Neural progenitor cell (in vitro differentiated cells): ENCODE measurements around the gene IKBKG.

Experiments used
- EZH2 ChIP-seq: fragments of 200-600 bp; sonication (generic); IDR thresholded peaks from 2 replicates; pipeline ENCODE4 v1.6.1; 2017; ENCODE audit warnings: antibody characterized with exemption, mild to moderate bottlenecking, moderate library complexity
- EZH2phosphoT487 ChIP-seq: fragments of 200-600 bp; sonication (generic); IDR thresholded peaks from 2 replicates; pipeline ENCODE4 v1.6.1; 2017; ENCODE audit warnings: antibody characterized with exemption
- TF ChIP-seq, protein P1 (sequence below): fragments of 200-600 bp; sonication (generic); IDR thresholded peaks from 2 replicates; pipeline ENCODE4 v1.5.1; 2017; ENCODE audit warnings: antibody characterized with exemption, mild to moderate bottlenecking

DNA sequence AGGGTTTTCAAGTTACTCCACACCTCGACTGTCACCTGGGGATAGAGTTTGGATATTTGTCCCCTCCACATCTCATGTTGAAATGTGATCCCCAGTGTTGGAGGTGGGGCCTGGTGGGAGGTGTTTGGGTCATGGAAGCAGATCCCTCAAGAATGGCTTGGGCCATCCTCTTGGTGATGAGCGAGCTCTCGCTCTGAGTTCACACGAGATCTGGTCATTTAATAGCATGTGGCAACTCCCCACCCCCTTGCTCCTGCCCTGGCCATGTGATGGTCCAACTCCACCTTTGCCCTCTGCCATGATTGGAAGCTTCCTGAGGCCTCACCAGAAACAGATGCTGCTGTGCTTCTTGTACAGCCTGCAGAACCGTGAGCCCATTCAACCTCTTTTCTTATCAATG, 45.8 kb downstream of the IKBKG start:
- TF ChIP-seq, protein P1, sequence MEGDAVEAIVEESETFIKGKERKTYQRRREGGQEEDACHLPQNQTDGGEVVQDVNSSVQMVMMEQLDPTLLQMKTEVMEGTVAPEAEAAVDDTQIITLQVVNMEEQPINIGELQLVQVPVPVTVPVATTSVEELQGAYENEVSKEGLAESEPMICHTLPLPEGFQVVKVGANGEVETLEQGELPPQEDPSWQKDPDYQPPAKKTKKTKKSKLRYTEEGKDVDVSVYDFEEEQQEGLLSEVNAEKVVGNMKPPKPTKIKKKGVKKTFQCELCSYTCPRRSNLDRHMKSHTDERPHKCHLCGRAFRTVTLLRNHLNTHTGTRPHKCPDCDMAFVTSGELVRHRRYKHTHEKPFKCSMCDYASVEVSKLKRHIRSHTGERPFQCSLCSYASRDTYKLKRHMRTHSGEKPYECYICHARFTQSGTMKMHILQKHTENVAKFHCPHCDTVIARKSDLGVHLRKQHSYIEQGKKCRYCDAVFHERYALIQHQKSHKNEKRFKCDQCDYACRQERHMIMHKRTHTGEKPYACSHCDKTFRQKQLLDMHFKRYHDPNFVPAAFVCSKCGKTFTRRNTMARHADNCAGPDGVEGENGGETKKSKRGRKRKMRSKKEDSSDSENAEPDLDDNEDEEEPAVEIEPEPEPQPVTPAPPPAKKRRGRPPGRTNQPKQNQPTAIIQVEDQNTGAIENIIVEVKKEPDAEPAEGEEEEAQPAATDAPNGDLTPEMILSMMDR: no peak
- TF ChIP-seq EZH2: no peak
- TF ChIP-seq EZH2phosphoT487: no peak
